Measurements from ENCODE around the gene SESTD1. TPM values are rescaled to one million over a fixed set of nuclear protein-coding genes. Genes with fewer than 3 reads are reported as not detected.

The SESTD1 gene
- total and polyA plus RNA-seq, 4 donors = 39.2 to 159 (median 104) TPM

GRCh38 chr2:179273461-179273962, 8.9 kb upstream of the SESTD1 start:
- ATAC-seq (ENCODE audit: low FRiP score) (no peak), DNase-seq (no peak)
- 86% methylated on average over 6 of the region's 6 CpGs for WGBS, 2 donors
- Histone ChIP-seq H3K27me3 (ENCODE audit: control insufficient read depth in 1 of 2, insufficient read depth in 2 of 2, low read length in 1 of 2) (no peaks in the 10 kb centered on the region), H3K4me1 (ENCODE audit: control insufficient read depth in 1 of 2, insufficient read depth in 2 of 2, low read length in 2 of 2) (peaks cover 4 to 14% of the 10 kb centered on the region in 2 donors), H3K4me3 (ENCODE audit: low read length in 2 of 2) (no peak overlapping the region), H3K27ac (ENCODE audit: low read depth in 1 of 2, low read length in 2 of 2) (peak overlapping the region; percentile 21 to 96), H3K36me3 (ENCODE audit: control insufficient read depth in 1 of 2, insufficient read depth in 2 of 2, low read length in 1 of 2) (no peaks in the 10 kb centered on the region), H3K9me3 (ENCODE audit: control insufficient read depth, low read length) (no peaks in the 10 kb centered on the region)
- intact Hi-C loops (cut with DNase I) = loop anchor here in 1 of 2 donors (5.0 kb wide), 2 partner anchors 41 to 69 kb away; no protein-coding TSS in a partner anchor

- H3K9me3 ChIP-seq (ENCODE audit: control insufficient read depth, low read length) = no peaks in the 10 kb centered on the region
- peak; percentile 77 for ATAC-seq (ENCODE audit: low FRiP score)
Observed at GRCh38 chr2:179272406-179273192, 8.0 kb upstream of the SESTD1 start.

GRCh38 chr2:179270689-179271088, 6.1 kb upstream of the SESTD1 start:
- no peaks in the 10 kb centered on the region for H3K36me3 ChIP-seq (ENCODE audit: control insufficient read depth in 1 of 2, insufficient read depth in 2 of 2, low read length in 1 of 2)
- H3K27me3 ChIP-seq (ENCODE audit: control insufficient read depth in 1 of 2, insufficient read depth in 2 of 2, low read length in 1 of 2) = no peaks in the 10 kb centered on the region
- ATAC-seq (ENCODE audit: low FRiP score) = no peak
- 96 to 100% methylated on average over 2 of the region's 2 CpGs for WGBS, 2 donors
- DNase-seq = no peak
- H3K4me1 ChIP-seq (ENCODE audit: control insufficient read depth in 1 of 2, insufficient read depth in 2 of 2, low read length in 2 of 2) = peaks cover 5 to 18% of the 10 kb centered on the region in 2 donors
- no peaks in the 10 kb centered on the region for H3K9me3 ChIP-seq (ENCODE audit: control insufficient read depth, low read length)
- no peak overlapping the region for H3K4me3 ChIP-seq (ENCODE audit: low read length in 2 of 2)
- H3K27ac ChIP-seq (ENCODE audit: low read depth in 1 of 2, low read length in 2 of 2) = no peak overlapping the region
- intact Hi-C loops (cut with DNase I) = loop anchor here in 1 of 2 donors (5.0 kb wide), 2 partner anchors 38 to 72 kb away; no protein-coding TSS in a partner anchor

More at GRCh38 chr2:179272406-179273192, 8.0 kb upstream of the SESTD1 start:
- H3K27me3 ChIP-seq (ENCODE audit: control insufficient read depth in 1 of 2, insufficient read depth in 2 of 2, low read length in 1 of 2) = no peaks in the 10 kb centered on the region
- 15 to 22% methylated on average over 5 of the region's 5 CpGs for WGBS, 2 donors
- H3K4me3 ChIP-seq (ENCODE audit: low read length in 2 of 2) = no peak overlapping the region
- intact Hi-C loops (cut with DNase I) = loop anchor here in 1 of 2 donors (5.0 kb wide), 2 partner anchors 40 to 70 kb away; no protein-coding TSS in a partner anchor
- peaks cover 4 to 14% of the 10 kb centered on the region in 2 donors for H3K4me1 ChIP-seq (ENCODE audit: control insufficient read depth in 1 of 2, insufficient read depth in 2 of 2, low read length in 2 of 2)
- H3K36me3 ChIP-seq (ENCODE audit: control insufficient read depth in 1 of 2, insufficient read depth in 2 of 2, low read length in 1 of 2) = no peaks in the 10 kb centered on the region
- no peak for DNase-seq
- H3K27ac ChIP-seq (ENCODE audit: low read depth in 1 of 2, low read length in 2 of 2) = peak overlapping the region; percentile 49 to 77

GRCh38 chr2:179268277-179268925, 3.8 kb upstream of the SESTD1 start:
- Histone ChIP-seq H3K27me3 (ENCODE audit: control insufficient read depth in 1 of 2, insufficient read depth in 2 of 2, low read length in 1 of 2) (no peaks in the 10 kb centered on the region), H3K4me1 (ENCODE audit: control insufficient read depth in 1 of 2, insufficient read depth in 2 of 2, low read length in 2 of 2) (peaks cover 3 to 10% of the 10 kb centered on the region in 2 donors), H3K36me3 (ENCODE audit: control insufficient read depth in 1 of 2, insufficient read depth in 2 of 2, low read length in 1 of 2) (no peaks in the 10 kb centered on the region), H3K27ac (ENCODE audit: low read depth in 1 of 2, low read length in 2 of 2) (peak overlapping the region in 1 of 2 donors; percentile 39), H3K4me3 (ENCODE audit: low read length in 2 of 2) (no peak overlapping the region), H3K9me3 (ENCODE audit: control insufficient read depth, low read length) (no peaks in the 10 kb centered on the region)
- 0 to 38% methylated on average over 1 of the region's 1 CpG for WGBS, 2 donors
- intact Hi-C loops (cut with DNase I) = no loop called here
- ATAC-seq (ENCODE audit: low FRiP score) (no peak), DNase-seq (peak in 1 of 2 donors; percentile 68)

GRCh38 chr2:179266271-179266670, 1.6 kb upstream of the SESTD1 start:
- WGBS, 2 donors = 21 to 24% methylated on average over 4 of the region's 4 CpGs
- Histone ChIP-seq H3K27ac (ENCODE audit: low read depth in 1 of 2, low read length in 2 of 2) (peak overlapping the region in 1 of 2 donors; percentile 22), H3K4me1 (ENCODE audit: control insufficient read depth in 1 of 2, insufficient read depth in 2 of 2, low read length in 2 of 2) (peaks cover 3 to 8% of the 10 kb centered on the region in 2 donors), H3K4me3 (ENCODE audit: low read length in 2 of 2) (no peak overlapping the region), H3K27me3 (ENCODE audit: control insufficient read depth in 1 of 2, insufficient read depth in 2 of 2, low read length in 1 of 2) (no peaks in the 10 kb centered on the region), H3K36me3 (ENCODE audit: control insufficient read depth in 1 of 2, insufficient read depth in 2 of 2, low read length in 1 of 2) (no peaks in the 10 kb centered on the region), H3K9me3 (ENCODE audit: control insufficient read depth, low read length) (no peaks in the 10 kb centered on the region)
- DNase-seq (no peak), ATAC-seq (ENCODE audit: low FRiP score) (no peak)
- intact Hi-C loops (cut with DNase I) = no loop called here

- peak; percentile 4 for ATAC-seq (ENCODE audit: low FRiP score)
- no peaks in the 10 kb centered on the region for H3K36me3 ChIP-seq (ENCODE audit: control insufficient read depth in 1 of 2, insufficient read depth in 2 of 2, low read length in 1 of 2)
- H3K27ac ChIP-seq (ENCODE audit: low read depth in 1 of 2, low read length in 2 of 2) = peak overlapping the region; percentile 92 to 95
- H3K9me3 ChIP-seq (ENCODE audit: control insufficient read depth, low read length) = no peaks in the 10 kb centered on the region
- DNase-seq = no peak
- peaks cover 1 to 8% of the 10 kb centered on the region in 2 donors for H3K4me1 ChIP-seq (ENCODE audit: control insufficient read depth in 1 of 2, insufficient read depth in 2 of 2, low read length in 2 of 2)
- intact Hi-C loops (cut with DNase I) = no loop called here
- no peaks in the 10 kb centered on the region for H3K27me3 ChIP-seq (ENCODE audit: control insufficient read depth in 1 of 2, insufficient read depth in 2 of 2, low read length in 1 of 2)
- peak overlapping the region; percentile 99 to 100 for H3K4me3 ChIP-seq (ENCODE audit: low read length in 2 of 2)
- WGBS, 2 donors = 53 to 58% methylated on average over 5 of the region's 5 CpGs
Observed at GRCh38 chr2:179265082-179265510, 464 bp upstream of the SESTD1 start.

GRCh38 chr2:179263446-179264367, 925 bp downstream of the SESTD1 start:
- 0% methylated on average over 41 to 62 of the region's 62 CpGs for WGBS, 2 donors
- Histone ChIP-seq H3K36me3 (ENCODE audit: control insufficient read depth in 1 of 2, insufficient read depth in 2 of 2, low read length in 1 of 2) (no peaks in the 10 kb centered on the region), H3K9me3 (ENCODE audit: control insufficient read depth, low read length) (no peaks in the 10 kb centered on the region), H3K27ac (ENCODE audit: low read depth in 1 of 2, low read length in 2 of 2) (peak overlapping the region; percentile 95 to 96), H3K4me1 (ENCODE audit: control insufficient read depth in 1 of 2, insufficient read depth in 2 of 2, low read length in 2 of 2) (peaks cover 1 to 8% of the 10 kb centered on the region in 2 donors), H3K4me3 (ENCODE audit: low read length in 2 of 2) (peak overlapping the region; percentile 99 to 100), H3K27me3 (ENCODE audit: control insufficient read depth in 1 of 2, insufficient read depth in 2 of 2, low read length in 1 of 2) (no peaks in the 10 kb centered on the region)
- intact Hi-C loops (cut with DNase I) = loop anchor here in 1 of 2 donors (1.0 kb wide), 1 partner anchor 44 kb away; no protein-coding TSS in a partner anchor
- DNase-seq (peak; percentile 73 to 88), ATAC-seq (ENCODE audit: low FRiP score) (peak; percentile 66)

- DNase-seq (no peak), ATAC-seq (ENCODE audit: low FRiP score) (no peak)
- WGBS, 2 donors = 3 to 4% methylated on average over 4 of the region's 4 CpGs
- Histone ChIP-seq H3K27ac (ENCODE audit: low read depth in 1 of 2, low read length in 2 of 2) (no peak overlapping the region), H3K4me1 (ENCODE audit: control insufficient read depth in 1 of 2, insufficient read depth in 2 of 2, low read length in 2 of 2) (peaks cover 1 to 13% of the 10 kb centered on the region in 2 donors), H3K9me3 (ENCODE audit: control insufficient read depth, low read length) (no peaks in the 10 kb centered on the region), H3K27me3 (ENCODE audit: control insufficient read depth in 1 of 2, insufficient read depth in 2 of 2, low read length in 1 of 2) (no peaks in the 10 kb centered on the region), H3K36me3 (ENCODE audit: control insufficient read depth in 1 of 2, insufficient read depth in 2 of 2, low read length in 1 of 2) (no peaks in the 10 kb centered on the region), H3K4me3 (ENCODE audit: low read length in 2 of 2) (peak overlapping the region; percentile 99 to 100)
- intact Hi-C loops (cut with DNase I) = no loop called here
Observed at GRCh38 chr2:179263015-179263414, 1.6 kb downstream of the SESTD1 start.

Data from aorta (tissue), 5 donors.